HepG2 (cell line): ENCODE measurements around the gene ANKRD39.

Experiments
- IRX3 ChIP-seq: sonication (generic); formaldehyde crosslinking; IDR thresholded peaks from 2 replicates; pipeline ENCODE4 v1.8.1; 2023; ENCODE audit warnings: mild to moderate bottlenecking, low read depth, missing genetic modification reagents, borderline replicate concordance
- NFYB ChIP-seq: sonication (generic); formaldehyde crosslinking; IDR thresholded peaks from 2 replicates; pipeline ENCODE4 v1.4.0; 2020; ENCODE audit warnings: missing genetic modification reagents
- SIN3A ChIP-seq: IDR thresholded peaks from 2 replicates; pipeline ENCODE4 v1.6.1; 2011; ENCODE audit warnings: low read depth, mild to moderate bottlenecking, control low read depth, low read length, borderline replicate concordance
- ZIK1 ChIP-seq: sonication (generic); formaldehyde crosslinking; IDR thresholded peaks from 2 replicates; pipeline ENCODE4 v1.5.0; 2020; ENCODE audit warnings: mild to moderate bottlenecking, low read depth, missing genetic modification reagents, borderline replicate concordance
- TF ChIP-seq, protein P1 (sequence below): sonication (generic); IDR thresholded peaks from 2 replicates; pipeline ENCODE4 v1.6.1; 2016; ENCODE audit warnings: low read depth, borderline replicate concordance

DNA sequence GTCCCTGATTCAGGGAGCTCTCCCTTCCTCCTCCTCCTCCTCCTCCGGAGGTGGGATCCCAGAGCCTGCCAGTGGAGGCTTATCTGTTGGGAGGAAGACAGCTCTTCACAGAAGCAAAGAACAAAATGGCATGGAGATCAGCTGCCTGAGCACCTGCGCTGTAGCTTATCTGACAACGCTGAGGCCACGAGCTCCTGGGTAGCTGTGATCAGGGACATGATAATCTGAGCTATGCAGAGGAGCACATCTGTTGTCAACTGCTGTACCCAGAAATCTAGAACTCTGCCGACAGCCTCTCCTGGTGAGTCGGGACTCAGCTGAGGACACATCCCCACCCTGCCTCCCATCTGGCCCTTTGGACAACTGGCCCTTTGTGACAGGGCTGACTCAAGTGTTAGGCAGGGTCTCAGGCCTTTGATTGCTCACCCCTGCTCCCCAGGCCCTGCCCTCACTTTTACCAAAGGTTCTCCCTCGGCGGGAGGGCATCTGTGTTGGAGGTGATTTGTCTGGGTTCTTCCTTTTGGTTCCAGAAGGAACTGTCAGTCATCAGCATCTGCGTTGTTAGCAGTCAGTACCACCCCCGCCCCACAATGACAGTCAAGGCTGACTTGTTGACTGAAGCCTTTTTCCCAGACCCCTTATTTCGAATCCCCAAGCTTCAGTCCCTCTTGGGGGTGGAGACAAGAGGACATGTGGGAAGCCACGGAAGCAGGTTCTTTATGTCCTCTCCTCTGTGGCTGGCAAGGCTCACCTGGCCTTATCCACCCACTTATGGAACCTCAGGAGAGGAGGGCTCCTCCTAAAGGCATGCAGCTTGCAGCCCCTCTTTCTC, 47.6 kb downstream of the ANKRD39 start:
- TF ChIP-seq SIN3A (no peak), IRX3 (CRISPR knock-in tag) (no peak), NFYB (CRISPR knock-in tag) (no peak), ZIK1 (no peak)
- TF ChIP-seq, protein P1, sequence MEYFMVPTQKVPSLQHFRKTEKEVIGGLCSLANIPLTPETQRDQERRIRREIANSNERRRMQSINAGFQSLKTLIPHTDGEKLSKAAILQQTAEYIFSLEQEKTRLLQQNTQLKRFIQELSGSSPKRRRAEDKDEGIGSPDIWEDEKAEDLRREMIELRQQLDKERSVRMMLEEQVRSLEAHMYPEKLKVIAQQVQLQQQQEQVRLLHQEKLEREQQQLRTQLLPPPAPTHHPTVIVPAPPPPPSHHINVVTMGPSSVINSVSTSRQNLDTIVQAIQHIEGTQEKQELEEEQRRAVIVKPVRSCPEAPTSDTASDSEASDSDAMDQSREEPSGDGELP: peak; percentile 54; the same call in 1 of the 2 replicates
